SJSA1 (cell line): ENCODE data around the gene CTXN3. TPM values are rescaled to one million over a fixed set of nuclear protein-coding genes. Genes with fewer than 3 reads are reported as not detected.

Experiments
- DNase-seq, 2 experiments: peaks; one replicate each; pipeline ENCODE4 v3.0.0-alpha.2; 2015 to 2020; ENCODE audit warnings: low spot score in 2 of 2, low read depth in 1 of 2
- H3K27ac ChIP-seq: fragments of 250-450 bp; sonication (Bioruptor Pico); 2 replicates; pipeline ENCODE4 v1.5.1; 2020; ENCODE audit warnings: mild to moderate bottlenecking, moderate library complexity
- H3K27me3 ChIP-seq: fragments of 250-450 bp; sonication (Bioruptor Pico); replicated peaks from 2 replicates; pipeline ENCODE4 v1.5.1; 2020; ENCODE audit warnings: mild to moderate bottlenecking, moderate library complexity
- H3K36me3 ChIP-seq: fragments of 250-450 bp; sonication (Bioruptor Pico); 2 replicates; pipeline ENCODE4 v1.5.1; 2020; ENCODE audit warnings: mild to moderate bottlenecking
- H3K4me1 ChIP-seq: fragments of 250-450 bp; sonication (Bioruptor Pico); replicated peaks from 2 replicates; pipeline ENCODE4 v1.6.1; 2021; ENCODE audit warnings: mild to moderate bottlenecking
- H3K4me3 ChIP-seq: fragments of 250-450 bp; sonication (Bioruptor Pico); 2 replicates; pipeline ENCODE4 v1.5.1; 2020; ENCODE audit warnings: mild to moderate bottlenecking
- H3K9me3 ChIP-seq: fragments of 250-450 bp; sonication (Bioruptor Pico); replicated peaks from 2 replicates; pipeline ENCODE4 v1.5.1; 2020; ENCODE audit warnings: mild to moderate bottlenecking
- total RNA-seq: library from RNA; depleted of rRNA; stranded (reverse); fragments of >200 nt; shearing (Covaris generic); gene quantifications from 2 replicates; pipeline ENCODE4 v1.2.3, GENCODE V29; 2014

CTXN3 gene
- total RNA-seq, 1 experiment from 2014 or later: not detected

- Histone ChIP-seq H3K4me1 (no peaks in the 10 kb centered on the region), H3K36me3 (no peaks in the 10 kb centered on the region), H3K27ac (no peak overlapping the region), H3K9me3 (no peaks in the 10 kb centered on the region), H3K27me3 (peaks cover 3% of the 10 kb centered on the region; the same call in 1 of the 2 replicates), H3K4me3 (no peak overlapping the region)
- no peak for DNase-seq
Measured at GRCh38 chr5:127621601-127622325, 27.1 kb upstream of the CTXN3 start.

GRCh38 chr5:127634007-127634406 lies 14.9 kb upstream of the CTXN3 start:
- H3K4me1 ChIP-seq: no peaks in the 10 kb centered on the region
- DNase-seq: no peak
- no peaks in the 10 kb centered on the region for H3K9me3 ChIP-seq
- H3K27ac ChIP-seq: no peak overlapping the region
- H3K27me3 ChIP-seq: 0 out of 2 replicates have a peak, but pooled peaks cover 6% of the 10 kb centered on the region
- no peak overlapping the region for H3K4me3 ChIP-seq
- H3K36me3 ChIP-seq: no peaks in the 10 kb centered on the region

GRCh38 chr5:127639828-127640227 lies 9.1 kb upstream of the CTXN3 start:
- Histone ChIP-seq H3K27me3 (0 out of 2 replicates have a peak, but pooled peaks cover 3% of the 10 kb centered on the region), H3K9me3 (no peaks in the 10 kb centered on the region), H3K4me1 (no peaks in the 10 kb centered on the region), H3K36me3 (no peaks in the 10 kb centered on the region), H3K27ac (no peak overlapping the region), H3K4me3 (no peak overlapping the region)
- no peak for DNase-seq

- no peak overlapping the region for H3K4me3 ChIP-seq
- no peaks in the 10 kb centered on the region for H3K36me3 ChIP-seq
- DNase-seq: no peak
- no peak overlapping the region for H3K27ac ChIP-seq
- H3K27me3 ChIP-seq: 0 out of 2 replicates have a peak, but pooled peaks cover 7% of the 10 kb centered on the region
- no peaks in the 10 kb centered on the region for H3K4me1 ChIP-seq
- no peaks in the 10 kb centered on the region for H3K9me3 ChIP-seq
Measured at GRCh38 chr5:127642949-127643348, 5.9 kb upstream of the CTXN3 start.

- no peaks in the 10 kb centered on the region for H3K9me3 ChIP-seq
- H3K4me1 ChIP-seq: no peaks in the 10 kb centered on the region
- no peak for DNase-seq
- H3K4me3 ChIP-seq: no peak overlapping the region
- no peaks in the 10 kb centered on the region for H3K36me3 ChIP-seq
- H3K27me3 ChIP-seq: 0 out of 2 replicates have a peak, but pooled peaks cover 4% of the 10 kb centered on the region
- no peak overlapping the region for H3K27ac ChIP-seq
Measured at GRCh38 chr5:127643607-127644006, 5.3 kb upstream of the CTXN3 start.

- Histone ChIP-seq H3K27me3 (peaks cover 8% of the 10 kb centered on the region; the same call in 1 of the 2 replicates), H3K27ac (no peak overlapping the region), H3K9me3 (no peaks in the 10 kb centered on the region), H3K36me3 (no peaks in the 10 kb centered on the region), H3K4me3 (no peak overlapping the region), H3K4me1 (peaks cover 8% of the 10 kb centered on the region)
- DNase-seq: no peak
Measured at GRCh38 chr5:127645300-127645726, 3.6 kb upstream of the CTXN3 start.

- no peak overlapping the region for H3K27ac ChIP-seq
- H3K9me3 ChIP-seq: no peaks in the 10 kb centered on the region
- no peak for DNase-seq
- H3K36me3 ChIP-seq: no peaks in the 10 kb centered on the region
- H3K27me3 ChIP-seq: peaks cover 8% of the 10 kb centered on the region; the same call in 1 of the 2 replicates
- peaks cover 16% of the 10 kb centered on the region for H3K4me1 ChIP-seq
- H3K4me3 ChIP-seq: no peak overlapping the region
Measured at GRCh38 chr5:127647361-127647958, 1.4 kb upstream of the CTXN3 start.

GRCh38 chr5:127650022-127650421 lies 1.1 kb downstream of the CTXN3 start:
- Histone ChIP-seq H3K36me3 (no peaks in the 10 kb centered on the region), H3K4me3 (no peak overlapping the region), H3K27me3 (peaks cover 16% of the 10 kb centered on the region; the same call in 1 of the 2 replicates), H3K27ac (no peak overlapping the region), H3K9me3 (no peaks in the 10 kb centered on the region), H3K4me1 (peaks cover 16% of the 10 kb centered on the region)
- peak in 1 of 2 experiments; percentile 27 for DNase-seq

GRCh38 chr5:127650649-127651048 lies 1.8 kb downstream of the CTXN3 start:
- peaks cover 16% of the 10 kb centered on the region for H3K4me1 ChIP-seq
- peaks cover 16% of the 10 kb centered on the region; the same call in 1 of the 2 replicates for H3K27me3 ChIP-seq
- no peaks in the 10 kb centered on the region for H3K36me3 ChIP-seq
- no peak overlapping the region for H3K4me3 ChIP-seq
- DNase-seq: peak; percentile 68 to 81
- no peaks in the 10 kb centered on the region for H3K9me3 ChIP-seq
- H3K27ac ChIP-seq: no peak overlapping the region

- no peak overlapping the region for H3K4me3 ChIP-seq
- H3K27ac ChIP-seq: no peak overlapping the region
- no peaks in the 10 kb centered on the region for H3K9me3 ChIP-seq
- no peak for DNase-seq
- H3K27me3 ChIP-seq: peaks cover 12% of the 10 kb centered on the region
- H3K36me3 ChIP-seq: no peaks in the 10 kb centered on the region
- peaks cover 16% of the 10 kb centered on the region for H3K4me1 ChIP-seq
Measured at GRCh38 chr5:127652952-127653611, 4.2 kb downstream of the CTXN3 start.

- Histone ChIP-seq H3K9me3 (no peaks in the 10 kb centered on the region), H3K4me3 (no peak overlapping the region), H3K36me3 (no peaks in the 10 kb centered on the region), H3K27me3 (peaks cover 7% of the 10 kb centered on the region), H3K4me1 (no peaks in the 10 kb centered on the region), H3K27ac (no peak overlapping the region)
- DNase-seq: no peak
Measured at GRCh38 chr5:127656825-127657224, 7.9 kb downstream of the CTXN3 start.

- no peaks in the 10 kb centered on the region for H3K36me3 ChIP-seq
- no peaks in the 10 kb centered on the region; the same call in none of the 2 replicates for H3K27me3 ChIP-seq
- H3K4me1 ChIP-seq: no peaks in the 10 kb centered on the region
- H3K27ac ChIP-seq: no peak overlapping the region
- DNase-seq: no peak
- no peak overlapping the region for H3K4me3 ChIP-seq
- no peaks in the 10 kb centered on the region for H3K9me3 ChIP-seq
Measured at GRCh38 chr5:127660047-127660733, 11.3 kb downstream of the CTXN3 start.

GRCh38 chr5:127664093-127664492 lies 15.2 kb downstream of the CTXN3 start:
- no peaks in the 10 kb centered on the region for H3K36me3 ChIP-seq
- no peaks in the 10 kb centered on the region for H3K4me1 ChIP-seq
- H3K9me3 ChIP-seq: no peaks in the 10 kb centered on the region
- H3K27ac ChIP-seq: no peak overlapping the region
- DNase-seq: no peak
- no peak overlapping the region for H3K4me3 ChIP-seq
- H3K27me3 ChIP-seq: no peaks in the 10 kb centered on the region
